SU-DHL-6 (cell line): ENCODE data around the gene CCDC106.

ENCODE experiments used
- H2AFZ ChIP-seq: fragments of 200-600 bp; sonication (generic); 2 replicates; pipeline ENCODE4 v1.6.1; 2014; ENCODE audit warnings: low read depth, mild to moderate bottlenecking, moderate library complexity, mixed read lengths, antibody characterized with exemption, low read length; ENCODE audit not compliant: severe bottlenecking
- H3F3A ChIP-seq: fragments of 200-600 bp; shearing (Covaris generic); 2 replicates; pipeline ENCODE4 v1.6.0; 2016; ENCODE audit warnings: antibody characterized with exemption, mild to moderate bottlenecking; ENCODE audit not compliant: insufficient read depth
- H3K27ac ChIP-seq: fragments of 200-600 bp; sonication (generic); 2 replicates; pipeline ENCODE4 v1.5.1; 2016; ENCODE audit warnings: low read depth, mild to moderate bottlenecking, low read length, moderate library complexity, mixed read lengths
- H3K27me3 ChIP-seq: fragments of 200-600 bp; sonication (generic), shearing (Covaris generic); 2 replicates; pipeline ENCODE4 v1.6.0; 2014; ENCODE audit warnings: mild to moderate bottlenecking, low read length
- H3K36me3 ChIP-seq: fragments of 200-600 bp; sonication (generic); 2 replicates; pipeline ENCODE4 v1.6.1; 2014; ENCODE audit warnings: mild to moderate bottlenecking, low read length, mixed read lengths
- H3K4me2 ChIP-seq: fragments of 300-600, 200-600 bp; shearing (Covaris generic), sonication (generic); 2 replicates; pipeline ENCODE4 v1.6.0; 2014; ENCODE audit warnings: low read length, low read depth, mild to moderate bottlenecking; ENCODE audit not compliant: poor library complexity, severe bottlenecking
- H3K4me3 ChIP-seq: fragments of 200-600 bp; sonication (generic); 2 replicates; pipeline ENCODE4 v1.5.1; 2014; ENCODE audit warnings: antibody characterized with exemption, low read length, mild to moderate bottlenecking, mixed read lengths; ENCODE audit not compliant: insufficient read depth, poor library complexity, severe bottlenecking
- H3K79me2 ChIP-seq: fragments of 200-600 bp; sonication (generic); 2 replicates; pipeline ENCODE4 v1.6.1; 2014; ENCODE audit warnings: mild to moderate bottlenecking, low read length, moderate library complexity; ENCODE audit not compliant: insufficient read depth
- H3K9ac ChIP-seq: fragments of 200-600 bp; sonication (generic); 2 replicates; pipeline ENCODE4 v1.7.0; 2014; ENCODE audit warnings: mild to moderate bottlenecking, low read length
- H3K9me2 ChIP-seq: fragments of 200-600 bp; sonication (generic); replicated peaks from 2 replicates; pipeline ENCODE4 v1.6.1; 2014; ENCODE audit warnings: low read length; ENCODE audit not compliant: insufficient read depth
- H3K9me3 ChIP-seq: fragments of 200-600 bp; sonication (generic); 2 replicates; pipeline ENCODE4 v1.6.1; 2014; ENCODE audit warnings: low read length, mixed read lengths; ENCODE audit not compliant: insufficient read depth
- H4K20me1 ChIP-seq: fragments of 200-600 bp; sonication (generic); 2 replicates; pipeline ENCODE4 v1.6.1; 2014; ENCODE audit warnings: low read depth, mild to moderate bottlenecking, antibody characterized with exemption, low read length, moderate library complexity, mixed read lengths
- CTCF ChIP-seq: fragments of 200-600 bp; sonication (generic); IDR thresholded peaks from one replicate; pipeline ENCODE4 v1.5.1; 2017; ENCODE audit warnings: antibody characterized with exemption, mild to moderate bottlenecking, low read length, moderate library complexity; ENCODE audit not compliant: insufficient read depth, poor library complexity, severe bottlenecking
- EZH2phosphoT487 ChIP-seq: fragments of 200-600 bp; sonication (generic), shearing (Covaris generic); conservative IDR thresholded peaks from 2 replicates; pipeline ENCODE4 v1.6.1; 2018; ENCODE audit warnings: mild to moderate bottlenecking, antibody characterized with exemption, low read length, moderate library complexity, mixed read lengths

Gene CCDC106

GRCh38 chr19:55645512-55645881, 2.5 kb upstream of the CCDC106 start:
- TF ChIP-seq CTCF = no peak
- TF ChIP-seq EZH2phosphoT487 = no peak
- Histone ChIP-seq H2AFZ (no peak overlapping the region), H3K4me3 (peak overlapping the region; percentile 99), H3K9me2 (no peaks in the 10 kb centered on the region), H3F3A (peaks cover 48% of the 10 kb centered on the region), H3K36me3 (no peaks in the 10 kb centered on the region; the same call in 1 of the 2 replicates), H3K27ac (peak overlapping the region; percentile 90), H4K20me1 (no peaks in the 10 kb centered on the region), H3K27me3 (no peaks in the 10 kb centered on the region), H3K9me3 (no peaks in the 10 kb centered on the region), H3K79me2 (peaks cover 24% of the 10 kb centered on the region), H3K9ac (peak overlapping the region; percentile 98), H3K4me2 (peak overlapping the region; percentile 71)

GRCh38 chr19:55646889-55647731, 902 bp upstream of the CCDC106 start:
- Histone ChIP-seq H3K27ac (peak overlapping the region; percentile 95), H3K79me2 (peaks cover 24% of the 10 kb centered on the region), H3K36me3 (no peaks in the 10 kb centered on the region; the same call in 1 of the 2 replicates)

GRCh38 chr19:55648585-55649267, 714 bp downstream of the CCDC106 start:
- peaks cover 33% of the 10 kb centered on the region for H3F3A ChIP-seq

More at GRCh38 chr19:55646889-55647731, 902 bp upstream of the CCDC106 start:
- Histone ChIP-seq H3K4me2 (peak overlapping the region; percentile 87), H3F3A (peaks cover 39% of the 10 kb centered on the region), H3K9ac (peak overlapping the region; percentile 92), H3K4me3 (peak overlapping the region; percentile 69), H4K20me1 (no peaks in the 10 kb centered on the region), H3K9me2 (no peaks in the 10 kb centered on the region), H3K27me3 (no peaks in the 10 kb centered on the region), H3K9me3 (no peaks in the 10 kb centered on the region), H2AFZ (no peak overlapping the region)
- TF ChIP-seq EZH2phosphoT487 = no peak
- no peak for TF ChIP-seq CTCF

More at GRCh38 chr19:55648585-55649267, 714 bp downstream of the CCDC106 start:
- H3K36me3 ChIP-seq = no peaks in the 10 kb centered on the region; the same call in 1 of the 2 replicates
- H2AFZ ChIP-seq = no peak overlapping the region
- TF ChIP-seq CTCF (no peak), EZH2phosphoT487 (no peak)
- peaks cover 22% of the 10 kb centered on the region for H3K79me2 ChIP-seq
- H3K27me3 ChIP-seq = no peaks in the 10 kb centered on the region
- H3K27ac ChIP-seq = peak overlapping the region; percentile 95
- H4K20me1 ChIP-seq = no peaks in the 10 kb centered on the region
- H3K9me3 ChIP-seq = no peaks in the 10 kb centered on the region
- peak overlapping the region; percentile 69 for H3K4me3 ChIP-seq
- peak overlapping the region; percentile 92 for H3K9ac ChIP-seq
- no peaks in the 10 kb centered on the region for H3K9me2 ChIP-seq
- H3K4me2 ChIP-seq = peak overlapping the region; percentile 87
